HG02759 (cell line): ENCODE measurements around the gene CBX5.
"Not testable (repeated sequence)": the region's sequence is repeated elsewhere in the genome, so short reads cannot be mapped to it uniquely, and the experiment has no call there.

ENCODE experiments used
- ATAC-seq: cut with Tn5 transposase; IDR thresholded peaks from one replicate; pipeline ENCODE4 v1.9.1; 2021; ENCODE audit warnings: mild to moderate bottlenecking, moderate library complexity; ENCODE audit not compliant: unreplicated experiment

CBX5 gene

GRCh38 chr12:54294953-54295566, 15.1 kb upstream of the CBX5 start:
- ATAC-seq = no peak

GRCh38 chr12:54294152-54294952, 14.4 kb upstream of the CBX5 start:
- no peak for ATAC-seq

- ATAC-seq = no peak
Measured at GRCh38 chr12:54292931-54293241, 13.0 kb upstream of the CBX5 start.

GRCh38 chr12:54292083-54292930, 12.4 kb upstream of the CBX5 start:
- ATAC-seq = no peak

GRCh38 chr12:54287261-54288157, 7.6 kb upstream of the CBX5 start:
- ATAC-seq = no peak

- no peak for ATAC-seq
Measured at GRCh38 chr12:54286042-54287030, 6.4 kb upstream of the CBX5 start.

- ATAC-seq = no peak
Measured at GRCh38 chr12:54285150-54286041, 5.5 kb upstream of the CBX5 start.

GRCh38 chr12:54284070-54284780, 4.3 kb upstream of the CBX5 start:
- not testable (repeated sequence) for ATAC-seq

GRCh38 chr12:54282949-54283593, 3.1 kb upstream of the CBX5 start:
- ATAC-seq = no peak

- not testable (repeated sequence) for ATAC-seq
Measured at GRCh38 chr12:54281694-54282093, 1.8 kb upstream of the CBX5 start.

GRCh38 chr12:54281261-54281638, 1.3 kb upstream of the CBX5 start:
- ATAC-seq = not testable (repeated sequence)

GRCh38 chr12:54280468-54281260, 742 bp upstream of the CBX5 start, which contains the start of gene HNRNPA1:
TSS of gene HNRNPA1 (plus strand) at chr12:54280726. CDS start at chr12:54280808, 82 bp downstream.
- peak; percentile 80 for ATAC-seq

- peak; percentile 0 for ATAC-seq
Measured at GRCh38 chr12:54279227-54279631, 693 bp downstream of the CBX5 start.

GRCh38 chr12:54277823-54278276, 2.1 kb downstream of the CBX5 start:
- no peak for ATAC-seq

- no peak for ATAC-seq
Measured at GRCh38 chr12:54276368-54276767, 3.6 kb downstream of the CBX5 start.

GRCh38 chr12:54273981-54274380, 5.9 kb downstream of the CBX5 start:
- no peak for ATAC-seq
